Lower lobe of right lung (tissue), 1 donor: ENCODE measurements around the gene GRAPL. TPM values are rescaled to one million over a fixed set of nuclear protein-coding genes. Genes with fewer than 3 reads are reported as not detected.

Experiments used
- total RNA-seq: library from RNA; stranded (reverse); fragmentation: NEBNext Ultra II Directional; extraction: Animal tissue kit (Norgen Biotek cat#: 25700); gene quantifications from one replicate; pipeline ENCODE4 v1.2.1, GENCODE V29; 2021
- donor health status: DM: no; HTN: yes; CAD: no; lungs with severe emphysema.

Gene GRAPL
- total RNA-seq, 1 donor from 2014 or later = 10.8 TPM

Other genes starting within 250 kb of the GRAPL start
- gene SLC5A10, start 175.4 kb upstream of the GRAPL start, total RNA-seq = not detected
- gene FAM83G, start 122.8 kb upstream of the GRAPL start, total RNA-seq = 5.8 TPM
- 8.5 TPM for gene GRAP, start 80.6 kb upstream of the GRAPL start, total RNA-seq
- gene EPN2, start 109.8 kb downstream of the GRAPL start, total RNA-seq = 66.2 TPM
- gene B9D1, start 235.1 kb downstream of the GRAPL start, total RNA-seq = 11.3 TPM